Neural crest cell (in vitro differentiated cells): ENCODE results near the gene CLEC16A. TPM values are rescaled to one million over a fixed set of nuclear protein-coding genes. Genes with fewer than 3 reads are reported as not detected.

ENCODE experiments used
- DNase-seq: peaks from one replicate; pipeline ENCODE4 v3.0.0; 2021; ENCODE audit warnings: low read depth, mixed read lengths, low spot score
- H3K27ac Mint-ChIP-seq: one replicate; pipeline ENCODE4 v1.8.0; 2021; ENCODE audit warnings: mild to moderate bottlenecking, mixed read lengths; ENCODE audit not compliant: unreplicated experiment
- H3K27me3 Mint-ChIP-seq: 2 replicates; pipeline ENCODE4 v1.8.0; 2021; ENCODE audit warnings: low read depth, mild to moderate bottlenecking, mixed read lengths
- H3K36me3 Mint-ChIP-seq: 2 replicates; pipeline ENCODE4 v1.8.0; 2021; ENCODE audit warnings: low read depth, mild to moderate bottlenecking, mixed read lengths
- H3K4me1 Mint-ChIP-seq: 2 replicates; pipeline ENCODE4 v1.8.0; 2021; ENCODE audit warnings: mixed read lengths
- H3K4me3 Mint-ChIP-seq: one replicate; pipeline ENCODE4 v1.8.0; 2021; ENCODE audit warnings: mild to moderate bottlenecking, mixed read lengths
- H3K9me3 Mint-ChIP-seq: 2 replicates; pipeline ENCODE4 v1.8.0; 2021; ENCODE audit warnings: mixed read lengths
- CTCF ChIP-seq: fragments of 200-600 bp; sonication (generic); conservative IDR thresholded peaks from 2 replicates; pipeline ENCODE4 v1.5.0; 2021; ENCODE audit warnings: antibody characterized with exemption, mild to moderate bottlenecking
- total RNA-seq: library from RNA; stranded (reverse); gene quantifications from 2 replicates; pipeline ENCODE4 v1.2.1, GENCODE V29; 2021

Gene CLEC16A
- total RNA-seq, 1 donor from 2014 or later = 21.3 TPM

GRCh38 chr16:10968498-10968897 lies 24.1 kb downstream of the CLEC16A start:
- DNase-seq = no peak
- Mint-ChIP-seq H3K4me3 (no peak overlapping the region), H3K4me1 (peaks cover 24% of the 10 kb centered on the region), H3K27me3 (no peaks in the 10 kb centered on the region), H3K27ac (no peak overlapping the region), H3K36me3 (peaks cover 2% of the 10 kb centered on the region), H3K9me3 (no peaks in the 10 kb centered on the region)
- TF ChIP-seq CTCF = no peak

- Mint-ChIP-seq H3K27ac (no peak overlapping the region), H3K9me3 (no peaks in the 10 kb centered on the region), H3K27me3 (no peaks in the 10 kb centered on the region), H3K36me3 (no peaks in the 10 kb centered on the region), H3K4me3 (no peak overlapping the region), H3K4me1 (peaks cover 17% of the 10 kb centered on the region)
- TF ChIP-seq CTCF = no peak
- no peak for DNase-seq
These were observed 25.3 kb downstream of the CLEC16A start for GRCh38 chr16:10969615-10970014.

- no peaks in the 10 kb centered on the region for H3K9me3 Mint-ChIP-seq
- peaks cover 17% of the 10 kb centered on the region for H3K4me1 Mint-ChIP-seq
- no peaks in the 10 kb centered on the region for H3K36me3 Mint-ChIP-seq
- H3K4me3 Mint-ChIP-seq = no peak overlapping the region
- no peak overlapping the region for H3K27ac Mint-ChIP-seq
- H3K27me3 Mint-ChIP-seq = no peaks in the 10 kb centered on the region
- no peak for TF ChIP-seq CTCF
- no peak for DNase-seq
These were observed 25.7 kb downstream of the CLEC16A start for GRCh38 chr16:10970065-10970464.

- no peaks in the 10 kb centered on the region for H3K9me3 Mint-ChIP-seq
- no peak overlapping the region for H3K27ac Mint-ChIP-seq
- DNase-seq = peak; percentile 52
These were observed 27.2 kb downstream of the CLEC16A start for GRCh38 chr16:10971560-10971961.

GRCh38 chr16:10972108-10972818 lies 27.9 kb downstream of the CLEC16A start:
- Mint-ChIP-seq H3K36me3 (no peaks in the 10 kb centered on the region), H3K27me3 (no peaks in the 10 kb centered on the region), H3K4me3 (no peak overlapping the region), H3K27ac (no peak overlapping the region), H3K9me3 (no peaks in the 10 kb centered on the region), H3K4me1 (peaks cover 27% of the 10 kb centered on the region)
- no peak for DNase-seq
- no peak for TF ChIP-seq CTCF

More at GRCh38 chr16:10971560-10971961, 27.2 kb downstream of the CLEC16A start:
- Mint-ChIP-seq H3K27me3 (no peaks in the 10 kb centered on the region), H3K36me3 (no peaks in the 10 kb centered on the region), H3K4me1 (peaks cover 22% of the 10 kb centered on the region), H3K4me3 (no peak overlapping the region)
- TF ChIP-seq CTCF = peak; percentile 92
